A673 (cell line): ENCODE results near the gene LRRFIP1. TPM values are rescaled to one million over a fixed set of nuclear protein-coding genes. Genes with fewer than 3 reads are reported as not detected.

Experiments
- BruUV-seq: library from RNA; stranded (reverse); fragments of 400-500 nt; replicated peaks from 2 replicates; lab custom pipeline; 2021; lab: Mats Ljungman, UMichigan
- CTCF ChIA-PET: fragments of 300-600 bp; sonication (Branson Sonifier 250); formaldehyde crosslinking; loops from one replicate; lab custom pipeline; 2022; ENCODE audit warnings: antibody characterized with exemption; lab: Charles Lee
- POLR2A ChIA-PET: fragments of 300-600 bp; sonication (Branson Sonifier 250); formaldehyde crosslinking; loops from one replicate; lab custom pipeline; 2022; ENCODE audit warnings: antibody characterized with exemption; ENCODE audit not compliant: low non-redundant PET; lab: Charles Lee
- DNase-seq: peaks from one replicate; pipeline ENCODE4 v3.0.0-alpha.2; 2015; ENCODE audit warnings: low spot score
- H3K27ac ChIP-seq: fragments of 200-600 bp; sonication (generic); 2 replicates; pipeline ENCODE4 v1.5.1; 2016; ENCODE audit warnings: mixed run types, low read depth, mild to moderate bottlenecking, mixed read lengths, antibody characterized with exemption, low read length; ENCODE audit not compliant: poor library complexity, severe bottlenecking
- H3K27me3 ChIP-seq: fragments of 200-600 bp; sonication (generic); replicated peaks from 2 replicates; pipeline ENCODE4 v1.6.1; 2017; ENCODE audit warnings: mixed run types, low read depth, mild to moderate bottlenecking, mixed read lengths, antibody characterized with exemption, low read length; ENCODE audit not compliant: insufficient read depth, poor library complexity
- H3K36me3 ChIP-seq: fragments of 200-600 bp; sonication (generic); 2 replicates; pipeline ENCODE4 v1.6.1; 2016; ENCODE audit warnings: mixed run types, mild to moderate bottlenecking, mixed read lengths, antibody characterized with exemption, low read length; ENCODE audit not compliant: insufficient read depth, poor library complexity, severe bottlenecking
- H3K4me1 ChIP-seq: fragments of 200-600 bp; sonication (generic); 2 replicates; pipeline ENCODE4 v1.6.1; 2017; ENCODE audit warnings: mixed run types, mild to moderate bottlenecking, mixed read lengths, antibody characterized with exemption, low read length; ENCODE audit not compliant: insufficient read depth, poor library complexity, severe bottlenecking
- H3K4me3 ChIP-seq: fragments of 200-600 bp; sonication (generic); 2 replicates; pipeline ENCODE4 v1.5.1; 2016; ENCODE audit warnings: low read depth, mixed run types, mild to moderate bottlenecking, mixed read lengths, low read length; ENCODE audit not compliant: poor library complexity, severe bottlenecking
- H3K9me3 ChIP-seq: fragments of 200-600 bp; sonication (generic); 2 replicates; pipeline ENCODE4 v1.6.1; 2016; ENCODE audit warnings: mixed run types, low read depth, mild to moderate bottlenecking, mixed read lengths, antibody characterized with exemption, low read length; ENCODE audit not compliant: poor library complexity, severe bottlenecking
- CTCF ChIP-seq: fragments of 300-800, 200-600 bp; sonication (generic); conservative IDR thresholded peaks from 2 replicates; pipeline ENCODE4 v1.5.1; 2017; ENCODE audit warnings: low read depth, mild to moderate bottlenecking, antibody characterized with exemption, low read length, moderate library complexity, mixed read lengths
- EZH2 ChIP-seq: fragments of 200-600 bp; sonication (generic); IDR thresholded peaks from 2 replicates; pipeline ENCODE4 v1.6.1; 2017; ENCODE audit warnings: borderline replicate concordance, low read depth, mild to moderate bottlenecking, mixed read lengths, antibody characterized with exemption, low read length; ENCODE audit not compliant: poor library complexity, severe bottlenecking
- intact Hi-C: fragments of 100-400 bp; cut with micrococcal nuclease; formaldehyde crosslinking; loops from one replicate; pipeline ENCODE4 v1.10.0; 2022; ENCODE audit not compliant: unreplicated experiment
- total RNA-seq: library from RNA; stranded (reverse); gene quantifications from 2 replicates; pipeline ENCODE4 v1.2.3, GENCODE V29; 2021

LRRFIP1 gene
- total RNA-seq, 1 experiment from 2014 or later: 69.3 TPM

GRCh38 chr2:237706257-237706656, 78.9 kb downstream of the LRRFIP1 start:
- Histone ChIP-seq H3K27me3 (no peaks in the 10 kb centered on the region), H3K4me3 (no peak overlapping the region), H3K27ac (no peak overlapping the region), H3K36me3 (no peaks in the 10 kb centered on the region), H3K9me3 (no peaks in the 10 kb centered on the region), H3K4me1 (peaks cover 28% of the 10 kb centered on the region)
- CTCF ChIA-PET: no interaction called here
- intact Hi-C loops: no loop called here
- no TSS peak for BruUV-seq
- DNase-seq: no peak
- POLR2A ChIA-PET: no interaction called here
- TF ChIP-seq EZH2: no peak

- H3K36me3 ChIP-seq: no peaks in the 10 kb centered on the region
- H3K4me1 ChIP-seq: peaks cover 11% of the 10 kb centered on the region
- POLR2A ChIA-PET: no interaction called here
- H3K4me3 ChIP-seq: no peak overlapping the region
- H3K27ac ChIP-seq: no peak overlapping the region
- no peaks in the 10 kb centered on the region for H3K9me3 ChIP-seq
- no peaks in the 10 kb centered on the region for H3K27me3 ChIP-seq
- TF ChIP-seq EZH2 (no peak), CTCF (no peak)
- no TSS peak for BruUV-seq
- DNase-seq: no peak
- intact Hi-C loops: no loop called here
- CTCF ChIA-PET: no interaction called here
Observed at GRCh38 chr2:237708065-237708398, 80.6 kb downstream of the LRRFIP1 start.

- Histone ChIP-seq H3K27ac (no peak overlapping the region), H3K36me3 (no peaks in the 10 kb centered on the region), H3K4me3 (no peak overlapping the region), H3K4me1 (peaks cover 6% of the 10 kb centered on the region), H3K27me3 (no peaks in the 10 kb centered on the region), H3K9me3 (no peaks in the 10 kb centered on the region)
- no peak for DNase-seq
- POLR2A ChIA-PET: no interaction called here
- CTCF ChIA-PET: no interaction called here
- TF ChIP-seq EZH2 (no peak), CTCF (no peak)
- no TSS peak for BruUV-seq
- intact Hi-C loops: no loop called here
Observed at GRCh38 chr2:237708491-237708890, 81.1 kb downstream of the LRRFIP1 start.

- Histone ChIP-seq H3K4me1 (peaks cover 1% of the 10 kb centered on the region), H3K4me3 (no peak overlapping the region), H3K27ac (no peak overlapping the region), H3K36me3 (no peaks in the 10 kb centered on the region), H3K9me3 (no peaks in the 10 kb centered on the region), H3K27me3 (no peaks in the 10 kb centered on the region)
- TF ChIP-seq EZH2 (no peak), CTCF (no peak)
- ChIA-PET CTCF (no interaction called here), POLR2A (no interaction called here)
- DNase-seq: no peak
- BruUV-seq: no TSS peak
- intact Hi-C loops: no loop called here
Observed at GRCh38 chr2:237708961-237709360, 81.6 kb downstream of the LRRFIP1 start.
